ENCODE measurements around the gene CHRM4. TPM values are rescaled to one million over a fixed set of nuclear protein-coding genes. Genes with fewer than 3 reads are reported as not detected.

The CHRM4 gene
- total RNA-seq, 2 donors from 2014 or later, result 2.8 TPM; not detected in 1

- H3K36me3 ChIP-seq, result no peaks in the 10 kb centered on the region
- WGBS, result 23% methylated on average over 7 of the region's 7 CpGs
These were observed 31.0 kb upstream of the CHRM4 start for GRCh38 chr11:46422588-46422987.

DNA sequence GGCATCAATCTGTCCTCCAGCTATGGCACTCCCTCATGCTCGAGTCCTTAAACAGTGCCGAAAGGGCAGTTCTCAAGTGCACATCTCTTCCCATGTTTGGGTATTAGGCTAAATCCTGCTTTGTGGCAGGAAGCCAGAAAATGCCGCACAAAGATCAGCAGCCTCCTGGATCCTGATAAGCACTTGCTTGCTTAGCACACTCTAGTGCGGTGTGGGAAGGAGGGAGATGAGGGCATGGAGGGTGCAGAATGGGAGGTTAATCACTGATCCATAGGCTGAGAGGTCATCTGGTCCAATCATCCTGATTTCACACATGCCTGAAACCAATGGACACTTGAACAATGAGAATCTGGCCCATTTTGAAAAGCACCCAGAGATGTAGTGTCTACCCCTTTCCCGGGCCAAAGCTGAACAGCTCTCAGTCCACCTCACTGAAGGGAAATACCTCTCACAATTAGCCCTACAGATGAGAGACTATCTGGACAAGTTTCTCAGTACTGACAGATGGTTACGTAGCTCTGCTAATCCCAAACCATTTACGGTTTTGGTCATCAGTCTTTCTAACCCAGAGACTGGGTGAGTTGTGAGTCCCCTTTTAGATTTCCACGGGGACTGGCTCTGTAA, 29.8 kb upstream of the CHRM4 start:
- Histone ChIP-seq H3K9me3 (no peaks in the 10 kb centered on the region), H3K36me3 (no peaks in the 10 kb centered on the region), H3K4me1 (replicated peaks) (no peaks in the 10 kb centered on the region), H3K27ac (no peak overlapping the region), H3K27me3 (replicated peaks; ENCODE audit: insufficient read depth) (no peaks in the 10 kb centered on the region), H3K4me3 (no peak overlapping the region)
- TF ChIP-seq, protein P1, sequence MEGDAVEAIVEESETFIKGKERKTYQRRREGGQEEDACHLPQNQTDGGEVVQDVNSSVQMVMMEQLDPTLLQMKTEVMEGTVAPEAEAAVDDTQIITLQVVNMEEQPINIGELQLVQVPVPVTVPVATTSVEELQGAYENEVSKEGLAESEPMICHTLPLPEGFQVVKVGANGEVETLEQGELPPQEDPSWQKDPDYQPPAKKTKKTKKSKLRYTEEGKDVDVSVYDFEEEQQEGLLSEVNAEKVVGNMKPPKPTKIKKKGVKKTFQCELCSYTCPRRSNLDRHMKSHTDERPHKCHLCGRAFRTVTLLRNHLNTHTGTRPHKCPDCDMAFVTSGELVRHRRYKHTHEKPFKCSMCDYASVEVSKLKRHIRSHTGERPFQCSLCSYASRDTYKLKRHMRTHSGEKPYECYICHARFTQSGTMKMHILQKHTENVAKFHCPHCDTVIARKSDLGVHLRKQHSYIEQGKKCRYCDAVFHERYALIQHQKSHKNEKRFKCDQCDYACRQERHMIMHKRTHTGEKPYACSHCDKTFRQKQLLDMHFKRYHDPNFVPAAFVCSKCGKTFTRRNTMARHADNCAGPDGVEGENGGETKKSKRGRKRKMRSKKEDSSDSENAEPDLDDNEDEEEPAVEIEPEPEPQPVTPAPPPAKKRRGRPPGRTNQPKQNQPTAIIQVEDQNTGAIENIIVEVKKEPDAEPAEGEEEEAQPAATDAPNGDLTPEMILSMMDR (IDR thresholded peaks at IDR 0.05), result no peak
- TF ChIP-seq POLR2AphosphoS5 (IDR thresholded peaks at IDR 0.05), result no peak
- no peak for TF ChIP-seq POLR2A (IDR thresholded peaks at IDR 0.05)
- intact Hi-C loops (cut with DNase I), result no loop called here
- DNase-seq (ENCODE audit: low spot score), result no peak
- 94% methylated on average over 8 of the region's 8 CpGs for WGBS

More at GRCh38 chr11:46422588-46422987, 31.0 kb upstream of the CHRM4 start:
- H3K9me3 ChIP-seq, result no peaks in the 10 kb centered on the region
- no peaks in the 10 kb centered on the region for H3K27me3 ChIP-seq (replicated peaks; ENCODE audit: insufficient read depth)
- TF ChIP-seq POLR2A (IDR thresholded peaks at IDR 0.05) (no peak), POLR2AphosphoS5 (IDR thresholded peaks at IDR 0.05) (no peak)
- TF ChIP-seq, protein P1 (IDR thresholded peaks at IDR 0.05), result no peak
- intact Hi-C loops (cut with DNase I), result no loop called here
- H3K4me3 ChIP-seq, result no peak overlapping the region
- DNase-seq (ENCODE audit: low spot score), result no peak
- no peaks in the 10 kb centered on the region for H3K4me1 ChIP-seq (replicated peaks)
- H3K27ac ChIP-seq, result no peak overlapping the region

DNA sequence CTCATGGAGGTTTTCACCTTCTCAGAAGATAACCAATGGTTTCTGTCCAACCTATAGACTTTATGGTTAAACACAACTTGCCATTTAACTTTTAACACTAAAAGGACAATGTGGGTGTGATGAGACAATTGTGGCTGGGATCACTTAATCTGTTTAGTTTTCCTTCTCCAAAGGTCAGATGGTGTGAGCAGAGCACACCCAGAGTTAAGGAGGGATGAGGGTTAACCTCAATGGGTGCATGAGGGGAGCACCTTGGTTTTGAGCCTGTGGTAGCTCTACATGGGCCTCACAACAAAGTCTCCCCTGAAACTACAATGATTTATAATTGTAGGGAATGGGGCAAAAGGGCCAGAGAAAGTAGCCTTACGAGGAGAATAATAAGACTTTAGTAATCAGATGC, 28.9 kb upstream of the CHRM4 start:
- no peak overlapping the region for H3K4me3 ChIP-seq
- 97% methylated on average over 1 of the region's 1 CpG for WGBS

GRCh38 chr11:46418751-46419150, 27.2 kb upstream of the CHRM4 start:
- no peaks in the 10 kb centered on the region for H3K4me1 ChIP-seq (replicated peaks)
- H3K36me3 ChIP-seq, result no peaks in the 10 kb centered on the region
- intact Hi-C loops (cut with DNase I), result no loop called here
- no peaks in the 10 kb centered on the region for H3K27me3 ChIP-seq (replicated peaks; ENCODE audit: insufficient read depth)
- TF ChIP-seq POLR2AphosphoS5 (IDR thresholded peaks at IDR 0.05) (no peak), POLR2A (IDR thresholded peaks at IDR 0.05) (no peak)
- TF ChIP-seq, protein P1 (IDR thresholded peaks at IDR 0.05), result no peak
- no peaks in the 10 kb centered on the region for H3K9me3 ChIP-seq
- H3K27ac ChIP-seq, result no peak overlapping the region
- no peak for DNase-seq (ENCODE audit: low spot score)
- WGBS, result 88% methylated on average over 5 of the region's 5 CpGs
- no peak overlapping the region for H3K4me3 ChIP-seq

More for the DNA sequence above, 28.9 kb upstream of the CHRM4 start:
- Histone ChIP-seq H3K27me3 (replicated peaks; ENCODE audit: insufficient read depth) (no peaks in the 10 kb centered on the region), H3K36me3 (no peaks in the 10 kb centered on the region), H3K27ac (no peak overlapping the region), H3K4me1 (replicated peaks) (no peaks in the 10 kb centered on the region), H3K9me3 (no peaks in the 10 kb centered on the region)
- no peak for DNase-seq (ENCODE audit: low spot score)
- TF ChIP-seq, protein P1 (IDR thresholded peaks at IDR 0.05), result no peak
- intact Hi-C loops (cut with DNase I), result no loop called here

- no peak for TF ChIP-seq POLR2AphosphoS5 (IDR thresholded peaks at IDR 0.05)
- TF ChIP-seq, protein P1 (IDR thresholded peaks at IDR 0.05), result no peak
- TF ChIP-seq POLR2A (IDR thresholded peaks at IDR 0.05), result no peak
- no peak for DNase-seq (ENCODE audit: low spot score)
- no peaks in the 10 kb centered on the region for H3K9me3 ChIP-seq
These were observed 26.1 kb upstream of the CHRM4 start for GRCh38 chr11:46417711-46418110.

More at GRCh38 chr11:46417711-46418110, 26.1 kb upstream of the CHRM4 start:
- Histone ChIP-seq H3K4me1 (replicated peaks) (no peaks in the 10 kb centered on the region), H3K4me3 (no peak overlapping the region), H3K36me3 (no peaks in the 10 kb centered on the region), H3K27ac (no peak overlapping the region), H3K27me3 (replicated peaks; ENCODE audit: insufficient read depth) (no peaks in the 10 kb centered on the region)
- intact Hi-C loops (cut with DNase I), result no loop called here
- whole genome bisulfite sequencing, result 79% methylated on average over 7 of the region's 7 CpGs
